Prostate gland (tissue), 1 donor: ENCODE data around the gene THSD7A.

Experiments
- POLR2A ChIP-seq: fragments of 450-650 bp; IDR thresholded peaks from one replicate; pipeline ENCODE4 v1.6.1; 2016; ENCODE audit warnings: antibody characterized with exemption, mild to moderate bottlenecking
- POLR2AphosphoS5 ChIP-seq: sonication (generic); formaldehyde crosslinking; IDR thresholded peaks from one replicate; pipeline ENCODE4 v1.6.1; 2017; ENCODE audit warnings: antibody characterized with exemption

- no peak for TF ChIP-seq POLR2AphosphoS5
- TF ChIP-seq POLR2A: no peak
These were observed 379.5 kb downstream of the THSD7A start for GRCh38 chr7:11452476-11452875.
